Lower lobe of right lung (tissue), 2 donors: ENCODE data around the gene CATSPER3. TPM values are rescaled to one million over a fixed set of nuclear protein-coding genes. Genes with fewer than 3 reads are reported as not detected.

Source experiments
- ATAC-seq, 2 donors: fragments of 200-7000 bp; cut with Tn5 transposase; one replicate each; pipeline ENCODE4 v1.9.1; 2020 to 2022; ENCODE audit warnings: mild to moderate bottlenecking in 2 of 2, moderate library complexity in 2 of 2
- DNase-seq: peaks from one replicate; pipeline ENCODE4 v3.0.0-alpha.2; 2020
- H3K27ac ChIP-seq: fragments of 200-600 bp; one replicate; pipeline ENCODE4 v1.8.0; 2022
- H3K27me3 ChIP-seq: fragments of 200-600 bp; one replicate; pipeline ENCODE4 v1.8.0; 2022; ENCODE audit warnings: low read depth
- H3K36me3 ChIP-seq: fragments of 200-600 bp; one replicate; pipeline ENCODE4 v1.8.0; 2022; ENCODE audit warnings: mild to moderate bottlenecking
- H3K4me1 ChIP-seq: fragments of 200-600 bp; one replicate; pipeline ENCODE4 v1.8.0; 2022
- H3K4me3 ChIP-seq: fragments of 200-600 bp; one replicate; pipeline ENCODE4 v1.8.0; 2022; ENCODE audit warnings: mild to moderate bottlenecking
- H3K9me3 ChIP-seq: fragments of 200-600 bp; one replicate; pipeline ENCODE4 v1.8.0; 2022
- intact Hi-C: fragments of 100-400 bp; cut with DNase I; formaldehyde crosslinking; loops from one replicate; pipeline ENCODE4 v1.11.0; 2022
- total RNA-seq: library from RNA; stranded (reverse); fragmentation: NEBNext Ultra II Directional; extraction: Animal tissue kit (Norgen Biotek cat#: 25700); gene quantifications from one replicate; pipeline ENCODE4 v1.2.1, GENCODE V29; 2021
- TF ChIP-seq, protein P1 (sequence below): fragments of 200-600 bp; IDR thresholded peaks from one replicate; pipeline ENCODE4 v1.8.0; 2022; ENCODE audit warnings: antibody characterized with exemption, mild to moderate bottlenecking
- donor health status: DM: no; HTN: yes; CAD: no; lungs with severe emphysema.

CATSPER3 gene
- total RNA-seq, 1 donor from 2014 or later, result 0.68 TPM

GRCh38 chr5:135038205-135038812, 70.6 kb downstream of the CATSPER3 start:
- DNase-seq (peak; percentile 22), ATAC-seq (no peak)
- H3K27me3 ChIP-seq, result peaks cover 95% of the 10 kb centered on the region
- H3K4me3 ChIP-seq, result no peak overlapping the region
- TF ChIP-seq, protein P1, sequence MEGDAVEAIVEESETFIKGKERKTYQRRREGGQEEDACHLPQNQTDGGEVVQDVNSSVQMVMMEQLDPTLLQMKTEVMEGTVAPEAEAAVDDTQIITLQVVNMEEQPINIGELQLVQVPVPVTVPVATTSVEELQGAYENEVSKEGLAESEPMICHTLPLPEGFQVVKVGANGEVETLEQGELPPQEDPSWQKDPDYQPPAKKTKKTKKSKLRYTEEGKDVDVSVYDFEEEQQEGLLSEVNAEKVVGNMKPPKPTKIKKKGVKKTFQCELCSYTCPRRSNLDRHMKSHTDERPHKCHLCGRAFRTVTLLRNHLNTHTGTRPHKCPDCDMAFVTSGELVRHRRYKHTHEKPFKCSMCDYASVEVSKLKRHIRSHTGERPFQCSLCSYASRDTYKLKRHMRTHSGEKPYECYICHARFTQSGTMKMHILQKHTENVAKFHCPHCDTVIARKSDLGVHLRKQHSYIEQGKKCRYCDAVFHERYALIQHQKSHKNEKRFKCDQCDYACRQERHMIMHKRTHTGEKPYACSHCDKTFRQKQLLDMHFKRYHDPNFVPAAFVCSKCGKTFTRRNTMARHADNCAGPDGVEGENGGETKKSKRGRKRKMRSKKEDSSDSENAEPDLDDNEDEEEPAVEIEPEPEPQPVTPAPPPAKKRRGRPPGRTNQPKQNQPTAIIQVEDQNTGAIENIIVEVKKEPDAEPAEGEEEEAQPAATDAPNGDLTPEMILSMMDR, result no peak
- H3K27ac ChIP-seq, result no peak overlapping the region
- H3K9me3 ChIP-seq, result no peaks in the 10 kb centered on the region
- H3K4me1 ChIP-seq, result peaks cover 20% of the 10 kb centered on the region
- no peaks in the 10 kb centered on the region for H3K36me3 ChIP-seq
- intact Hi-C loops, result no loop called here

DNA sequence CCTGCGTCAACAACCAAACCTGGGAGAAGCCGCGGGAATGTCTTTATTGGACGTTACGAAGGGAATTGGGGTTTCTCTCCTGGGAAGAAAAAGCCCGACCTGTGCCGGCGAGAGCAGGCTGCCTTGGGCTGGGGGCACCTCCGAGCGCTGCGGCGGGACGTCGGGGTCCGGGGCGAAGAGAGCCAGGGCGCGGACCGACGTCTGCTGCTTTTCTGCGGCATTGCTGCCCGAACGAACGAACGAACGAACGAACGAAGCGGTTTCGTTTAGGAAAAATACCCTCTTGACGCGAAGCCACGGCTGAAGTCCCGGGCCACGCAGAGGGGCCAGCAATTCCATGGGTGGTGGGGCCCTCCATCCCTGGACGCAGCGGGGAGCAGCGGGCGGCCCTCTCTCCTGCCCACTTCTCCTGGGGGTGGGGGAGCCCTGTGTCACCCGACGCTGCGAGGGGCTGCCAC, 71.1 kb downstream of the CATSPER3 start:
- no peak for DNase-seq
- Histone ChIP-seq H3K27ac (no peak overlapping the region), H3K27me3 (peaks cover 96% of the 10 kb centered on the region), H3K4me3 (peak overlapping the region; percentile 7), H3K36me3 (no peaks in the 10 kb centered on the region), H3K4me1 (peaks cover 16% of the 10 kb centered on the region), H3K9me3 (no peaks in the 10 kb centered on the region)
- TF ChIP-seq, protein P1, result no peak
- intact Hi-C loops, result no loop called here
- ATAC-seq, result no peak

- intact Hi-C loops, result no loop called here
- Histone ChIP-seq H3K36me3 (no peaks in the 10 kb centered on the region), H3K4me3 (peak overlapping the region; percentile 7), H3K9me3 (no peaks in the 10 kb centered on the region), H3K27ac (no peak overlapping the region), H3K27me3 (peaks cover 96% of the 10 kb centered on the region), H3K4me1 (peaks cover 16% of the 10 kb centered on the region)
- ATAC-seq (peak; percentile 27 to 49), DNase-seq (peak; percentile 45)
- TF ChIP-seq, protein P1, result no peak
Measured at GRCh38 chr5:135039271-135040033, 71.7 kb downstream of the CATSPER3 start.

GRCh38 chr5:135040034-135040332, 72.3 kb downstream of the CATSPER3 start:
- Histone ChIP-seq H3K36me3 (no peaks in the 10 kb centered on the region), H3K4me3 (no peak overlapping the region), H3K4me1 (peaks cover 16% of the 10 kb centered on the region), H3K27ac (no peak overlapping the region), H3K27me3 (peaks cover 96% of the 10 kb centered on the region), H3K9me3 (no peaks in the 10 kb centered on the region)
- intact Hi-C loops, result no loop called here
- TF ChIP-seq, protein P1, result no peak
- no peak for ATAC-seq
- no peak for DNase-seq

DNA sequence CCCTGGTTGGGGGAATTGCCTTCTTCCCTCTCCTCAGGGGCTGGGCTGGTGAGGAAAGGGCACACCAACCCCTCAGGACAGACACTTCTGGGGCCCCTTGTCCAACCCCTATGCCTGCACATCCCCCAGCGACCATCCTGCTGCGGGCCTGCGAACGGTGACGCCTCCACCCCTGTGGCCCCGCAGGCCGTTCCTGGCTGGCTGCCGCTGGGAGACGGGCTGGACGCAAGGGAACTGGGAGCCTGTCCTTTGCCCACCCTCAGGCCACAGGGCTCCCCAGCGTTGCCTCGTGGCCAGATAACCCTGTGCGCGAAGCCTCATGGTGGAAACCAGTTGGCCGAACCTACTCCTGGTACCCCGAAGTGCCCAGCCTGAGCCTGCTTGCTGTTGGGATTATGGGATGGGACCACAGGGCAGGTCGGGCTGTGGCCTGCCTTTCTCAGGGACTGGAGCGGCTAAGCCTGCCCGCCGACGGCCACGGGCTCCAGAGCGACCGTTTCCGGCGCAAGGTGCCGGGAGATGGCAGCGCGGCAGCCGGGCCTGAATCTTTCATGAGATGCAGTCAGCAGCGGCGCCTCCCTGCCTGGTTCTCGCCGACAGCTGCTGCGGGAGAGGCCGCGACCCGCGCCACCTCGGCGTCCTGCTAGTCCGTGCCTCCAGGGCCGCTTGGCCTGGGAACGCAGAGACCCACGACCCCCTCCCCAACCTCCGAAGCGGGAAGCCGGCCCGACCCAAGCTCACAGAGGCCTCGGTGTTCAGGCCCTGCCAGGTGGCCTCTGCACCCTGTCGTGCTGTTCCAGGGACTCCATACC, 72.8 kb downstream of the CATSPER3 start:
- Histone ChIP-seq H3K27ac (no peak overlapping the region), H3K4me1 (peaks cover 16% of the 10 kb centered on the region), H3K36me3 (no peaks in the 10 kb centered on the region), H3K27me3 (peaks cover 96% of the 10 kb centered on the region), H3K4me3 (no peak overlapping the region), H3K9me3 (no peaks in the 10 kb centered on the region)
- ATAC-seq, result peak; percentile 5 to 9
- DNase-seq, result peak; percentile 44
- intact Hi-C loops, result no loop called here
- TF ChIP-seq, protein P1, result no peak
